NCI-H1417 (cell line): Measurements from ENCODE around the gene SEC16A.

ENCODE experiments used
- DNase-seq, 3 experiments: peaks; one replicate each; lab custom pipeline; 2025; lab: John Stamatoyannopoulos, UW

Gene SEC16A

DNA sequence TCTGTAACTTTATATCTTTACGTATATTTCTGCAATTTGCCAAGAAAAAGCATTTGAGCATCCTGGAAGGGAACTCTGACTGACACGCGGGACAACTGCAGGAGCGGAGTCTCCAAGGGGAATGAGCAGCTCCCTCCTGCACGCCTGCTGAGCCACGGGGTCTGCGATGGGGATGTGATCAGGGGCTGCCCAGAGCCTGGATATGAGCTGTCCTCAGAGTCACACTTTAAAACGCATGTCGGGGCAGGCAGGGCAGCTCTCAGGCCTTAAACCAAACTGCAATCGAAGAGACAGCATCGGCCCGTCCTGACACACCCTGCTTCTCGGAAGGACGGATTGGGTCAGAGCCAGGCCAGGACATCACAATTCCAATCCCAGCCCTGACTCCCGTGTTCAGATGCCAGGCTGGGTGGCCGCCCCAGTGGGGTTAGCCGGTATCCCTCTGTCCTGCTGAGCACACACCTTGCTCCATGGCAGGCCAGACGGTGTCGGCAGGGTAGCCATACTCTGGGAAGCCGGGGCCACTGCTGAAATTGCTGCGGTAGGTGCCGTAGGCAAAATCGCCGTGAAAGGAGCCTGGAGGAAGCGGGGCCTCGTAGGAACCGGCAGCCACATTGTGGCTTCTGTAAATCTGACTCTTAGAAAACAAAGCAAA is 17.2 kb downstream of the SEC16A start:
- DNase-seq, result no peak

- DNase-seq, result no peak
These were observed 18.6 kb downstream of the SEC16A start for GRCh38 chr9:136464241-136464640.

GRCh38 chr9:136463578-136463977 is 19.3 kb downstream of the SEC16A start:
- no peak for DNase-seq

DNA sequence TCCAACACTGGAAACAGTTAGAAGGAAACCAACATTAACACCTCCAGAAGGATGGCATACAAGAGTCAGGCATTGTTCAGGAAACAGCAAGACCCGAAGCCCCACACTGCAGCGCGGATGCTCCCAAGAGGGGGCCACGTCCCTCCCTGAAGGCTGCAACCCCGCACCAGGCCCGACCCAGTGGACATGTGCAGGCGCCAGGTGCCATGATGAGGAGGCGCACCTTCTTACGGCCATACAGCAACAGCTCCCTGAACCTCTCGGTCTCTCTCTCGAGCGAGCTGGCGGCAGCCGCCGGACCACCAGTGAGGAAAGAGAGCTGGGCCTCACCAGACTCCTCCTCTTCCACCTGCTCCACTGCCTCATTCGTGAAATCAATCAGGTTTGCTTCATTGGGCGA is 20.2 kb downstream of the SEC16A start:
- no peak for DNase-seq

- DNase-seq, result no peak
These were observed 22.0 kb downstream of the SEC16A start for GRCh38 chr9:136460772-136461325.

- DNase-seq, result no peak
These were observed 23.4 kb downstream of the SEC16A start for GRCh38 chr9:136459425-136459824.

GRCh38 chr9:136457326-136457725 is 25.5 kb downstream of the SEC16A start:
- no peak for DNase-seq

- DNase-seq, result no peak
These were observed 26.6 kb downstream of the SEC16A start for GRCh38 chr9:136456258-136456657.

- DNase-seq, result no peak
These were observed 27.5 kb downstream of the SEC16A start for GRCh38 chr9:136455043-136456002.

DNA sequence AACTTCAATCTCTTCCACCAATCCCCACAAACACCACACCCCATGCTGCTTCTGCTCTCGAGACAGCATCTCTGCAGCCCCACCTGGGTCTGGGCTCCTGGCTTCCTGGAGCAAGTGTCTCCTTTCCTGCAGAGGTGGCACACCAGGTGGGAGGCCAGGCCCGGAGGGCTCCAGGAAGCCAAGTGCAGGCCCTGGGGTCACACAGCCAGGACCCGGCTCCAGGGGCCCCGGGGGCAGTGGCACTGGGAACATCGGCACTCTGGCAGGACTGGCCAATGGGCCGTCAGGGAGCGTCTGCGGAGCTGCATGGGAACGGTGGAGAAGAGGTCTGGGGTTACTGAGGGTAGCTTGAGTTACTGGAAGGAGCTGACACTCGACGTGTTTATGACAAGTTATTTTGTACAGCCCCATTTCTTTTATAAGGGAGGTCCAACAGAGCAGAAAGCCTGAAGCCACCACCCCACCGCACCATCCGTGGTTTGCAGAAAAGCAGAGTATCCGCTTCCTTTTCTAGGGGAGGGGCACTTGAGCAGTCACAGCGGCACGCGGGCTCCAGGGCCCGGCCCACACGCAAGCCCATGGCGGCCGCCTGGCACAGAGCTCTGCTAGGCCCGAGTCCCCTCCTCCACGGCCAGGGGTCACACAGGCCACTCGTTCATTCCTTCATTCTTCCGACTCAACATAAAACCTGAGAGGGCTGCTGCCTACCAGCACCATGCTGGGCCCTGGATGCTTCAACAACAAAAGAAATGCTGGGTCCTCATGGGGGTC is 28.6 kb downstream of the SEC16A start:
- DNase-seq, result no peak

- no peak for DNase-seq
These were observed 29.5 kb downstream of the SEC16A start for GRCh38 chr9:136453326-136453725.

GRCh38 chr9:136451221-136451877 is 31.5 kb downstream of the SEC16A start:
- DNase-seq, result no peak

GRCh38 chr9:136448655-136449054 is 34.2 kb downstream of the SEC16A start:
- DNase-seq, result no peak

GRCh38 chr9:136447173-136447778 is 35.6 kb downstream of the SEC16A start:
- DNase-seq, result no peak

GRCh38 chr9:136445799-136446198 is 37.0 kb downstream of the SEC16A start:
- no peak for DNase-seq

- no peak for DNase-seq
These were observed 38.7 kb downstream of the SEC16A start for GRCh38 chr9:136444102-136444501.

DNA sequence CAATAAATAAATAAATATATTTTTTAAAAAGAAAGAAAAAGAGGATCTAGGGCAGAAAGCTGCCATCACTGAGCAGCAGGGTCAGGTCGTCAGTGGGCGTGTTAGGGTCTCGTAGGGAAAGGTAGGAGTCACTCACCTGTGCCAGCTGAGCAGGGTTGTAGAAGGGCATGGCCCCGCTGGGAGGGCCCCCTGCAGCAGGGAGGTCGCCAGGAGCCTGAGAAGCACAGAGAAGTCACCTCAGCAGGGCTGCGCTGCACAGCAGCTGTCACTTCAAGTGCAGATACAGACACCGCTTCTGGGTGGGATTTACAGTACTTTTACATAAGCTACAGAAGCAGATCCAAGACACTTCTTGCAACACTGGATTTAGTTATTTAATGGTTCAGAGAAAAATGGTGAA is 39.2 kb downstream of the SEC16A start:
- no peak for DNase-seq

DNA sequence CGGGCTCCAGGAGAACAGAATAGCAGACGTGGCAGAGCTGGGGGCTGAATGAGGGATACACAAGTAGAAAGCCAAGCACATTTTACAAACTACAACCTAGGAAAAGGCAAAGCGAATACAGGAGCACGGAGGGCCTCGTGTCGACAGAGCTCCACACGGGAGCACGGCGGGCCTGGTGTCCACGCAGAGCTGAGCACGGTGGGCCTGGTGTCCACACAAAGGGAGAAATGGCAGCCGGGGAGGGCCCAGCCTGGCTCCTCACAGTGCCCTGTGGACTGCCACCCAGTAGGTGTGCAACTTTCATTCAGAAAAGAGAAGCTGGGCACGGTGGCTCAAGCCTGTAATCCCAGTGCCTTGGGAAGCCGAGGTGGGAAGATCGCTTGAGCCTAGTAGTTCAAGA is 39.8 kb downstream of the SEC16A start:
- no peak for DNase-seq

- no peak for DNase-seq
These were observed 40.6 kb downstream of the SEC16A start for GRCh38 chr9:136442265-136442664.

DNA sequence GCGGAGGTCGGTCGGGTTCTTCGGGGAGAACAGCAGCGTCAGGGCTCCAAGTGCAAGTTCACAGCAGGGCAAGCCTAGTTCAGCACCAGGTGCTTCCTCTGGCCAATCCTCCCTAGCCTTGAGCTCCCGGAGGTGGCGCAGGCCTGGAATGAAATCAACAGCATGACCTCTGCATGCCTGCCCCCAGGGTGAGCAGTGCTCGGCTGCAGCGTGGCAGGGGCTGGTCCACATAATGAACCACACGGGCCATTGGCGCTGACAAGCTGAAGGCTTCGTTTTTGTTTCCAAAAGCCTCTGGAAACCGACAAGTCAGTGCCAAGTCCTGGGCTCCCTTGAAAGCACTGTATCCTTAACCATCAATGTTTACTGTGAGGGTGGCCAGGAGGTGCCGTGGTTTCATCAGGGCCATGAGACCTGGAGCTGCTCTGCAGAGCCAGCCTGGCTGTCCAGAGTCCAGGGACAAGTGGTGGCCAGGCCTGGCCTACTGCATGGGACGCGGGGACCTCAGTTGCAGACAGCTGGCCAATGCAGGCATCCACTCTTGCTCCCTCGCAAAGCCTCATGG is 41.1 kb downstream of the SEC16A start:
- no peak for DNase-seq

DNA sequence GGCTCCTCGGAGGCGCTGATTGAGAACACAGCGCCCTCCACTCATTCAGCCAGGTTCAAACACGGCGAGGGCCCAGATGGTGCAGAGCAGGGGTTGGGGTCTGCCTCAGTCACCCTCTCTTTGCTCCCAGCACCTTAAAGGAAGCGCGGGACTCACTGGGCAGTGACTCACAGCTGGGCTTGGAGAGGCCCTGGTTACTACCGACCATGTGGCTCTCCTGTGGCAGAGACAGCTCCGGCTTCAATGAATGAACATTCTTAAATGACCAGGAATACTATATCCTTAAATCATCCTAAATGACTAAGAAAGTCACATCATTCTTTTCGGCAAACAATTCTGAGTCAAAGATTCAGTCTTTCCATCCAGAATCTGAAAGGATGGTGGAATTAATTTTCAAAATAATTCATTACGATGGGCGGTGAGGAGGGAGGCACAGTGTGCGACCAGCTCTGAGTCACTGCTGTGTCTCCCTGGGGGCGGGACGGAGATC is 41.6 kb downstream of the SEC16A start:
- no peak for DNase-seq
